ENCODE results near the gene TBXAS1.

The TBXAS1 gene

DNA sequence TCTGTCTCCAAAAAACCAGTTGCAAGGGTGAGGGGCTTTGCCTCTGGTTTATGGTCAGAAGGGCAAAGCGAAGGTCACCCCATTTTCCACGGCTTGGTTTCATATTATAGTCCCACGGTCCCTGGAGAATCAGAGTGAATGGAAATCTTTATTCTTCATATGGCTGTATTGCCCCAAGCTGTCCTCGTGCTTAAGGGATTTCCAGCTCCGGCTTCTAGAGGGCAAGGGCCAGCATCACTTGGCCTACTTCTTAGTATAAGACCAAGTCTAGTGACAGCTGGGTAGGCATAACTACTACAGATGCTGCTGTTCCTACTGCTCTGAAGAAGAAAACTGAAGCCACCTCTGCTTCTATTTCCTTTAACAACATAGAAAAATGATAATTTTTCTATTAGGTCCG, 170.5 kb downstream of the TBXAS1 start:
- DNase-seq: no peak

DNA sequence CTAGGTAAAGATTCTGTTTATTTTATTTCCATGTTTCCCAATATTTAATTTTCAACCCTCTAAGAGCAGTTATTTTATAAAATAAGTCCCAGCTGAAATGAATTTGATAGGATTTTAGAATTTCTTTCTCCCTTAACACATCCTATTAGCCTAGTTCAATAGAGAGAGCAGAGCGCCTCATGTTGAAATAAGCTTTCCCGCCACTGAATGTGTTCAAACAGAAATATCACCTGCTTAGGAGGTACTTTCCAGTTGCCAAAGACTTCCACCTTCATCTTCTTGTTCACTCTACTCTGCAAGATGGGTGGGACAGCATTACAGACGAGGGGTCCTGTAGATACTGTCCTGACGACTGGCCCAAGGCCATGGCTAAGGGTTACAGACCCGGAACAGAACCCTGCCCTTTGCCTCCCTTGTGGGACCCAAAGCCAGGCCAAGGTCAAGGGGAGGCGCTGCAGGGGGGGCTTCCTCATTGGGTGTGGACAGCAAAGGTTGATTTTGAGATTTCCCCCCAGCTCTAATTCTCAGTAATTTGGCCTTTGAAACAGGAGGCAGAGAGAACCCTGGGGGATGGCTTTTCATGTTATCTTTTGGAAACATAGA, 171.7 kb downstream of the TBXAS1 start:
- DNase-seq: no peak

DNA sequence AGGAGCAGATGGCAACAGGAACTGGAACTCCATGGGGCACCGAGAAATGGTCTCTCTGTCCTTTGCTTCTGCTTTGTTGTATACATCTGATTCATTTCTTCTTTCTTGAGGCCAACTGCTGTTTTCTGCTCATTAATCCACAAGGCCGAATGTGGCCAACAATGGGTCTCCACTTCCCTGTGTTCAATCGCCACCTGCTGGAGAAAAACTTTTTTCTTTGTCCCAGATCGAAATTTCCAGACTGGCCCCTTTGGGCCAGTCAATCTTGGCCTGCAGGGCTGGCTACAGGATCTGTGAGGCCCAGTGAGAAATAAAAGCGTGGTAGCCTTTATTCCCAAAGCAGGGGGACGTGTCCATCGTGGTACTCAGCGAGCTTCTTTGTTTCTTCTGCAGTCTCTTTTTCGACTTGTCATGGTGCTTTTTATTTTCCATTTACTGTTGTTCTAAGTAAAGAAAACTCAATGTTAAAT, 174.9 kb downstream of the TBXAS1 start:
- peak in 5 of 56 donors; percentile 2 to 41 (median 13) for DNase-seq

DNA sequence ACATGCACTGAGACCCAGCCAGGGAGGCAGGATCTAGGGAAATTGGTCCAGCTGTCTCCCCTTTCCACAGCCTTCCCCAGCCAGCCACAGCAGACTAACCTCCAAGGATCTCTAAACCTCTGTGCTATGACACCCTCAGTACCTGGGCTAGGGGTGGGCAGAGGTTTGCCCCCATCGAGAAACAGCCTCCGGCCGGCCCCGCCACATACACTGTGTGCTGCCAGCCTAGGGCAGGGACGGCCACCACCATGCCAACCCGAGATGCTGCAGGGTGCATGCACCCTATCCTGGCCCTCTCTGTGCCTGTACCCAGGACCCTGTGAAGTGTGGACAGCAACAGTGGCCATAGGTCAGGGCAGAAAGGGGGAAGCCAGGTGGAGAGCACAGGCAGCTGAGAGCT, 175.6 kb downstream of the TBXAS1 start:
- no peak for DNase-seq

DNA sequence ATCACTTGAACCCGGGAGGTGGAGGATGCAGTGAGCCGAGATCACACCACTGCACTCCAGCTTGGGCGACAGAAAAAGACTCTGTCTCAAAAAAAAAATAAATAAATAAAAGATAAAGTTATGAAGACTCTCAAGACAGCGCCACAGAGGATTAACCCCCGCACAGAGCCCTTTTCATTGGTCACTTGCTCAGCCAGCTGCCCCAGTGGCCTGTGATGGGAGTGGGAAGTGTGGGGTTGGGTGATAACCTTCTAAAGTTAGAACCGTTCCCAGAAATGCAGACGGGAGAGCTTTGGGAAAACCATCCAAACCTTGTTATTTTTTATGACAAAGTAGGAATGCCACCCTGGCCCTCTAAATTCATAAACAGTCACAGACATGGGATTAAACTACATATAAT, 176.3 kb downstream of the TBXAS1 start:
- no peak for DNase-seq

DNA sequence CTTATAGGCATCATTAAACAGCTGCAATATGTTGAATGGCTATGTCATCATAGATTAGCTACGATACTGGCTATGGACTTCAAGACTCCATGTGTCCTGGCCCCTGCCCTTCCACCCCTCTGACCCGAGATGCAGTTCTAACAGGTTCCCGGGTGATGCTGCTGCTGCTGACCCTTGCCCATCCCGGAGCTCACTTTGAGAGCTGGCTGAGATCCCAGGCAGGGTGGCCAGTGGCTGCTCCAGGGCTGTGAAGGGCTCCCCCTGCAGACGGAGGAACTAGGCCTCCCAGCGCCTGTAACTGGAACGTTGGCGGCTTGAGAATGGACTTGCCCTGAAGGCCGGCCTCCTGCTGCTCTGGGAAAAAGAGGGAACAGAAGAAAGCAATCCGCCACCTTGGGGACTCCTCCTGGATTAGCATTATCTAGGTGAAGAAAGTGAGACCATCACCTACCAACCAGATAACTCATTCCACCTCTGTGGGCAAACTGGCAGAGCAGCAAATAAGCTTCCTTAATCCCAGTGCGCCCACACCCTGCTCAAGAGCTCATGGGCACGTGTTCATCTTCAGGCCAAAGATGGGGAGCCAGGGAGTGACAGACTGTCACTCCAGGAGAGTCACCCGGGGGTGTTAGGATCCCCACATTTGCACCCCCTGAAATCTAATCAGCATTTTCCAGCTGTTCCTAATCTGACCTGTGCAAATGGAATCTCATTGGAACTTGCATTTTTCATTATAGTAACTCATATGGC, 176.9 kb downstream of the TBXAS1 start:
- peak in 4 of 56 donors; percentile 1 to 16 (median 4) for DNase-seq

DNA sequence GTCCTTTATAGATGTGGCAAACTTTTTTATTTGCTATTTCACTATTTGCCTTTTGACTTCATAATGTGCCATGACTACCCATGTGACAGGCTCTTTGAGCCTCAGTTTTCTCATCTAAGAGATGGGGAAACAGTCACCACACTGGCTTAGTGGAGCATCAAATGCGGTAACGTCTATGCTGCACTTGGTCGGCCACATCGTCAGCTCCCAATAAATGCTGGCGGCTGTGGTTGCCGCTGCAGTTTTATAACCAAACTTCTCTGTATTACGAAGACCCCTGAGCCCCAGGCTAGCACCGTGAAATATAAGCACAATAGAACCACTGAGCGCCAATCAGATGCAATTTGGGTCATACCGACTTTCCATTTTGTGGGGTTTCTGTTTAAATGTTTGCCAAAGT, 177.5 kb downstream of the TBXAS1 start:
- DNase-seq: no peak

DNA sequence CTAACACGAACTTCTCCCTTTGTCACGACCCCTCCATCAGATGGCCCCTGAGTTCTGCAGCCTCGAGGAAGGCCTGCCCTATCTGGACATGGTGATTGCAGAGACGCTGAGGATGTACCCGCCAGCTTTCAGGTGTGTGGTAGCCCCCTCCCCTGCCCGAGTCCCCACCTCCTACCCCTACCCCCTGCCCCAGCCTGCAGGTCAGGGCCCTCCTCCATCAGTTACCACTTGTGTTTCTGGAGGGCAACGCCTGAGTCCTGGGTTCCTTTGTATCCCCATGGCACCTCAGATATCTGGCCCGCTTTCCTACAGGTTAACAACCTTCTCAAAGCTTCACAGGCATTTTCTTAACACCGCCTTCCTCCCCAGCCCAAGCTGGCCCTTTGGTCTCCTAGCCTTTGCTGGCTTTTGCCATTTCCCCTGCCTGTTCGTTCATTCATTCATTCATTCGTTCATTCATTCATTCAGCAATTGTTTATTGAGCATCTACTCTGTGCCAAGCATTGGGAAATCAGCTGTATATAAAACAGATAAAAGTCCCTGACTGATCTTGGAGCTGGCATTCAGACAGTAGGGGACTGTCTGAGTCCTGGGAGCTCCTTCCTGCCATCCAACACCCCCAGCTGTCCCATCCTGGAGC, 178.1 kb downstream of the TBXAS1 start:
- DNase-seq: no peak

DNA sequence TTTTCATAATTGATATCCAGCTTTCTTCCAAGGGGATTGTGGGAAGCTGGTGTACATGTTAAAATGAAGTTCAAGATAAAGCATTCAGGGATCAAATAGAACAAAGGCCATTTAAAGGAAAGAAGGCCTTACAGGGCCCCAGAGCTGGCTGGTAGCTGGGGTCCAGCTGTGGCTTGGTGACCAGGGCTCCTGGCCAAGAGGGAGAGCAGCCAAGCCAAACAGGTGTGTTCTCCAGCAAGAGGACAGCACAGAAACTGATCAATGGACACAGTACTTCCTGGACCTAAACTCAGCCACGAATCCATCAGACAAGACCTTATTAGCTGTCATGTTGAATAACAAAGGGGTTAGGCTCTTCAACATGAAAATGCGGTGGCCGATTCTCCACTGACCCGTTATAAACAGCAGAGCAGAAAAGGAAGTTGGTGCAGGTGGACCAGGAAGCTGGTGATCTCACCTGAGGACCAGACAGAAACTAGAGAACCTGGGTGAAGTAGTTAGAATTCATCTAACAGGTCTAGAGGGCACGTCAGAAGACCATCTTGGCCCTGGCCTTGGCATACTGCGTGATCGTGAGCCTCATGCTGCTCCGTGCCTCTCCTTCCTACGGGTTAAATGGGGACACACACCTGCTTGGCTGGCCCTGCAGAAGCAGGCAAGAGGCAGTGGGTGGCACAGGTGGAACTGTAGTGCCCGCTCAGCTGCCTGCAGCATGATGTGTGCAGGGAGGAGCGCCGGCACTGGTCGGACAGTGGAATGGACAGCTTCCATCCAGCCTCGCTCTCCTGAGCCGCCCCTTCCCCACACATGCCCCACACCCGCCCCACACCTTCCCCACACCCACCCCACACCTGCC, 179.9 kb downstream of the TBXAS1 start:
- no peak for DNase-seq

DNA sequence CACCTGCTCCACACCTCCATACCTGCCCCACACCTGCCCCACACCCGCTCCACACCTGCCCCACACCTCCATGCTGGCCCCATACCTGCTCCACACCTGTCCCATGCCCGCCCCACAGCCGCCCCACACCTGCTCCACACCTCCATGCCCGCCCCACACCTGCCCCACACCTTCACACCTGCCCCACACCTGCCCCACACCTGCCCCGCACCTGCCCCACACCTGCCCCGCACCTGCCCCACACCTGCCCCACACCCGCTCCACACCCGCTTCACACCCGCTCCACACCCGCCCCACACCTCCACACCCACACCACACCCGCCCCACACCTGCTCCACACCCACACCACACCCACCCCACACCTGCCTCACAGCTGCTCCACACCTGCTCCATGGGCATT, 180.7 kb downstream of the TBXAS1 start:
- no peak for DNase-seq

DNA sequence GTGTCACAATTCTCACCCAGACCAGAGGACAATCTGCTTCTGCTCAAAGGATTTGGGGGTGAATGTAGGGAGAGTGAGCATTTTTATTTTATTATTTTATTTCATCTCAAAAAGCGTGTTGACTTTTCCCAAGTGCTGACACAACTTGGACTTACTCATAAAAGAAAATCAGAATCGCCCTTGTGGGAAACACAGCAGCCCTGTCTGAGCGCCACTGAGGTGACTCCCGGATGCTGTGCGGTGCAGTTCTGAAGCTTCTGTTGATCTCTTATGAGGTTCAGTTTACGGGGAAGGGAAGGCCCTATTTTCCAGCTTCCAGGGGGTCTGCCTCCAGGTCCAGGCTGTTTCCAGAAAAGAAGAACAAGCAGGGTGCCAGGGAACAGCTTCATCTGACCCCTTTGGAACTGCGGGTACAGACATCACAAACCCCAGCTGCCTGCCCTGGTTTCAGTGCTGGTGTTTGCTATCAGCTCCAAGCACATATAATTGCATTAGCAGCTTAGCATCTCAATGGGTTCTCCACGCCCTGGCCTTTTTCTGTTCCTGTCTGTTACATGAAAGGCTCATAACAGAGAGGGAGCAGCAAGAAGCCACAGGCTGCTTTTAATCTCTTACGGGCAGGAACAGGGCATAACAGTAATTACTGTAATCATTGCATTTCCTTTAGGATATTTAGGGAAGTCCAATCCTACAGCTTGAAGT, 181.3 kb downstream of the TBXAS1 start:
- DNase-seq: no peak

DNA sequence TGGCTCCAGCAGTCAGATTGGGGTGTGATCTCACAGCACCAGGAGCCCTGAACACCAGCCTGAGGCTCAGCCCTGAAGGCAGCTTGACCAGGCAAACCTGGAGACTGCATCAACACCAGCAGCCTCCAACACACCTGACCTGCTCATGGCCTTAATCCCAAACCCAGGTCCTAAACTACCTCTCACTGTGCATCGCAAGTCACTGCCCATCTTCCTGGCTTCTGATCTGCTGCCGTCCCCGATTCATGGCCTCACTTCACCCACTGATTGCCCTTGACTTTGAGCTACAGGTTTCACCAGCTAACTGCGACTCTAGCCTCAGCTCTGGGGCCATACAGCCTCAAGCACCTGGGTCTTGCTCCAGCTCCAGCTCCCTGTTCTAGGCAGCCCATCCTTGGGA, 184.6 kb downstream of the TBXAS1 start:
- no peak for DNase-seq

DNA sequence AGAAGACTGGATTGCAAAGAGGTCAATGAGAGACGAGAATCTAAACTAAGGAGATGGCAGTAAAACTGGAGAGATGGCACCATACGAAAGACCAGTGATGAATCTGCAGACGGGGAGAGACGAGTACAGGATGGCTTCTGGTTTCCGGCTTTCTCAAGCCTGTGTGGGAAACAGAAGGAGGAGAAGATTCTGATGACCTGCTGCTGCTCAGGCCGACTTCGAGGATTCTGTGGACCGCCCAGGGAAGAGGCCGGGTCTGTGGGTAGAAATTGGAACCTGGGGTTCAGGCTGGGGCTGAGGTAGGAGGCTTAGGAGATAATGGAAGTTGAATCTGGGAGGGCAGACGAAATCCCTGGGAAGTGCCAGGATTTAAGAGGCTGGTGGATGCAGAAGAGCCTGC, 185.1 kb downstream of the TBXAS1 start:
- DNase-seq: no peak

DNA sequence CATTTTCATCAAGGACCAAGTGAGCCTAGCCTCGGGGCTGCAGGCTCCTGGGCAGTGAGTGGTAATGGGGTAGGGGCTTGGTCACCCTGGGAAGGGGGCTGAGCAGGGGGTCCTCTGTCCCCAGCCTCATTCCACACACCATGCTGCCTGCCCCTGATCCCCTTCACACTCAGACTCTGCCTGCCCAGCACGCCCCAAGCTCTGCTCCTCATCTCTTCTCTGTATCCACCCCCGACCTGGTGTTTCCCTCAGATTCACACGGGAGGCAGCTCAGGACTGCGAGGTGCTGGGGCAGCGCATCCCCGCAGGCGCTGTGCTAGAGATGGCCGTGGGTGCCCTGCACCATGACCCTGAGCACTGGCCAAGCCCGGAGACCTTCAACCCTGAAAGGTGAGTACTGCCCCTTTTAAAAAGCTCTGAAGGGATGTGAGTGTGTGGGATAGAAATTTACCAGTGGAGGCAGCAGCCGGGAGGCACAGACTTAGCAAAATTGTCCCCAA, 186.5 kb downstream of the TBXAS1 start:
- DNase-seq: no peak

DNA sequence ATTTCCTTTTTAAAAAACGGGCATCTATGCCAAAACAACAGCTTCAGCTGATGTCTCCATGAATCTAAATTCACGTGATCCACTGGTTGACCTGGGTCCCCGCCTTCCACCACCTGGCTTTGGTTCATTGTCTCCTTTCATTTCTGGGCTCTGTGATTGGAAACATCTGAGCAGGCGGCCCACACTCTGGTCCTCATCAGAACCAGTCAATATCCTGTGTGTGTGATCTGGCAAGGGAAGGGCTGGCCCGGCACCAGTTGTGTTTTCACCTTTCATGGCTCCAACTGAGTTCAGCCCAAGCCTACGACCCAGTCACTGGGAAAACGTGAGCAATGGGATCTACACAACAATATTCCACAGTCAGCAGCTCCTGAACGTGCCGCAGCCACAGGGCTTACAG, 187.5 kb downstream of the TBXAS1 start:
- DNase-seq: no peak

DNA sequence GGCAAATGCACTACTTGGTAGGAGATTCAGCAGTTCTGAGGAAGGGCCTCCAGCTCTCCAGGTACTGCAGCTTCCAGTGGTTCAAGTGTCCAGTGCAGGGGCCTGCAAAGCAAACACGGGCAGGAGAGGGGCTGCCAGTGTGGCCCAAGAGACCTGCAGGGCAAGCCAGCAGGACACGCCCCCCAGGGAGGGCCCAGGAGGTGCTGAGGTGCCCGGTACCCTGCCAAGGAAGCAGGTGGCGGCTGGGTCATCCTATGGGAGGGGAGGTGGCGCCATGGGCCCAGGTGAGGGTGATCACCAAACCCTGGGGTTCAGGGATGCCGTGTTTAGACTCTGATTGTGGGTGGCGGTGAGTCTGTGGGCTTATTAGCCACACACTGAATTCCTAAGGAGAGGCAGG, 188.0 kb downstream of the TBXAS1 start:
- DNase-seq: no peak

DNA sequence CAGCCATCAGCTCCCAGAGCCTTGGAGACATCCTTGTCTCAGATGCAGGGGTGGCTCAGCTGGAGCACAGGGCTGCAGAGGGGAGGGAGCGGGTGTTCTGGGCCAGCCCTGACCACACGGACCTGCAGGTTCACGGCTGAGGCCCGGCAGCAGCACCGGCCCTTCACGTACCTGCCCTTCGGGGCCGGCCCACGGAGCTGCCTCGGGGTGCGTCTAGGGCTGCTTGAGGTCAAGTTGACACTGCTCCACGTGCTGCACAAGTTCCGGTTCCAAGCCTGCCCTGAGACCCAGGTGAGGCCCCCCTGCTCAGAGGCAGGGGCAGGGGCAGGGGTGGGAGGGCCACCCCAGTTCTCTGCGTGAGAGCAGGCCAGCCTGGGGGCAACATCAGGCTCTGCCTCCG, 188.5 kb downstream of the TBXAS1 start:
- DNase-seq: no peak

DNA sequence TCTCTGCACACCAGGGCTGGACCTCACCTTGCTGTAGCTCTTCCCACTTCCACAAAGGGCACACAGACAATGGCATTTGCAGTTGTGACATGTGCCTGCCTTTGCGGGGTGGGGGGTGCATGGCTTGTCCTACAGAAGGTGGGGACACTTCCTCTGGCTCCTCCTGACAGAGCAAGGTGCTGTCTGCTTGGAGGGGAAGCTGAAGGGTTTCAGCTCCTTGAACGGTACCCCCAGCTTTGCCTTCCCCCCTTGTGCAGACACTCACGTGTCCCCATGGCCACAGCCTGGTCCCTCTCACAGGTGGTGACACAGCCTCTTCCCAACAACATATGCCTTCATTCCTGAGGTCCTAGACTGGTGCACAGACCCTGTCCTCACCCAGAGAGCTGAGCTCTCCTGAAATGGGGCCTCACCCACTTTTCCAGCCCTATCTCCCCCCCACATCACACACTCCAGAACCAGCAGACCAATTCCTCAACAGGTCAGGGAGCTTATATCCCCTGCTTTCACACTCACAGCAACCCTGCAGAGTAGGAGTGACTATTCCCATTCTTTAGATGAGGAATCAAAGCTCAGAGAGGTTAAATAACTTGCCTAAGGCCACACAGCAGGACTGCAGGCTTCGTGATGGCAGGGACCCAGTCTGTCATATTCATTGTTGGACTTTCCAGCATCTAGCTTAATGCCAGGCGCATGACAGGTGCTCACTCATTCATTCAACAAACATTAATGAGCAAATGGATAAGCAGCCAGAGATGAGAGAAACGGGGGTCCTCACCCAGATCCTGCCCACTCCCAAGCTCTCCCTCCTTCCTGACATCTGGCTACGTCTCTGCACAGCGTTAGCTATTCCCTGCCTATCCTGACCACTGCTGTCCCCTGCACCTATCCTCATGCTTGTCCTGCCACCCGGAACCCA, 189.3 kb downstream of the TBXAS1 start:
- no peak for DNase-seq

DNA sequence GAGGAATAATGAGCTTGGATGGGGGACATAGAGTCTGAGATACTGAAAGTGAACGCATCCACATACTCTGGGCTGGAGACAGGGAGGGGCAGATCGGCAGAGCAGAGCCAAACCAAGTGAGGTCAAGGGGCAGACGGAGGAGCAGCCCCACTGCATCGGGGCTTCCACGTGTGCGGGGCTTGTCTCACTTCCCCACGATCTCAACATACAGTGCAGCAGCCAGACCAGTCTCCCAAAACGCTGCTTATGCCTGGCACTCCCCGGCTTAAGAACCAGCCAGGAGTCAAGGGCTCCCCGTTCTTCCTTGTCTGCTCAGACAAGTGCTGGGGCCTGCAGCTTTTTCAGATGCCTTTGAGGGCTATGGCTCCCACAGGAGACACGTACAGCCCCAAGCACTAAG, 190.1 kb downstream of the TBXAS1 start:
- no peak for DNase-seq

DNA sequence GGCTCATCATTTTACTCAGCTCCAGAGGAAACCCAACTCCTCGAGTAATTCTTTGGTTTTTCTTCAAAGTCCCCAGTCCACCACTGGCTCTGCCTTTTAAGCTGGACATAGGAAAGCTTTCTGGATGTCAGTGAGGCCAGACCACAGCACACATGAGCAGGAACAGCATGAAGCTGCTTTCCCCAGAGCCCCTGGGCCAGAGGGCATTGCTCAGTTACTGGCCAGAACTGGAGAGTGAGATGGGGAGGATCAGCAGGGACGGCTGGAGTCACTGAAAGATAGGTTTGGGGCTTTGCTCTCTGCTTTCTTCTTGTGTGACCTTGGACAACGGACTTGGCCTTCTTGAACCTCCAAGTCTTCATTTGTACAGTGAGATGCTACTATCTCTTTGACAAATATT, 190.5 kb downstream of the TBXAS1 start:
- no peak for DNase-seq
